ENCODE results near the gene IMP4.

The IMP4 gene

DNA sequence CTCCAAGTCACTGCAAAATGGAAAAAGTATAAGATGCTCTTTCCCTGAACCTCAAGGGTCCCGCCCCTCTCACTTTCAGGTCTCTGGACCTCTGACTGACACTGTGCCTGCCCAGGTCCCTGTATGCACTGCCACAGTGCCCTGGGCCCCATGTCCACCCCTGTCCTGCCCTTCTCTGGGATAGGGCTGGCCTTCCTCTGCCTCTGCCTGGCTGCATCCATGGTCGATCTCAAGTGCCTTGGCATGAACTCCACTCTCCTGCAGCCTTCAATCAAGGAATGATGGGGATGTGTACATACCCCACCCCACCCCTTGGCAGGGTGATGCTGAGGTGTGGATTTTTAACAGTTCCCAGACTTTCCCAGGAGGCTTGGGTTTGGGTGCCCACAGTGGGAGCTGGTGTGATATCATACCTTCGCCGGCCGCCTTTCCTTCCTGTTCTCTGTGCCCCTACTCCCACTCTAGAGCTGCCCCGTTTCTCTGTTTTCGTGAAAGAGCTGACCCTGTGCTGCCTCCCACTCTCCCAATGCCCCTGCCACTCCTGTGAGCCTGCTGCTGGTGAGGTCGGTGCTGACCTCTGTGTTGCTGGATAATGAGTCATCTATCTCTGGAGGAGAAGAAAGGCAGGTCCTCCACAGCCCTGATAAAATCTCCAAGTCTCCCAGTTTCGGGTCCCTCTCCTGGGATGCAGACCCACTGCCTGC is 32.0 kb downstream of the IMP4 start:
- Histone ChIP-seq H3K4me3 (ENCODE audit: low read depth, low read length) (no peak overlapping the region), H3K27ac (no peak overlapping the region), H3K27me3 (replicated peaks) (no peaks in the 10 kb centered on the region), H3K36me3 (replicated peaks) (no peaks in the 10 kb centered on the region)
- DNase-seq, result peak; percentile 42
- in situ Hi-C loops (cut with HindIII; ENCODE audit: low pct_ligation_motif_present, low sequenced_read_pairs), result no loop called here
- TF ChIP-seq, protein P1, sequence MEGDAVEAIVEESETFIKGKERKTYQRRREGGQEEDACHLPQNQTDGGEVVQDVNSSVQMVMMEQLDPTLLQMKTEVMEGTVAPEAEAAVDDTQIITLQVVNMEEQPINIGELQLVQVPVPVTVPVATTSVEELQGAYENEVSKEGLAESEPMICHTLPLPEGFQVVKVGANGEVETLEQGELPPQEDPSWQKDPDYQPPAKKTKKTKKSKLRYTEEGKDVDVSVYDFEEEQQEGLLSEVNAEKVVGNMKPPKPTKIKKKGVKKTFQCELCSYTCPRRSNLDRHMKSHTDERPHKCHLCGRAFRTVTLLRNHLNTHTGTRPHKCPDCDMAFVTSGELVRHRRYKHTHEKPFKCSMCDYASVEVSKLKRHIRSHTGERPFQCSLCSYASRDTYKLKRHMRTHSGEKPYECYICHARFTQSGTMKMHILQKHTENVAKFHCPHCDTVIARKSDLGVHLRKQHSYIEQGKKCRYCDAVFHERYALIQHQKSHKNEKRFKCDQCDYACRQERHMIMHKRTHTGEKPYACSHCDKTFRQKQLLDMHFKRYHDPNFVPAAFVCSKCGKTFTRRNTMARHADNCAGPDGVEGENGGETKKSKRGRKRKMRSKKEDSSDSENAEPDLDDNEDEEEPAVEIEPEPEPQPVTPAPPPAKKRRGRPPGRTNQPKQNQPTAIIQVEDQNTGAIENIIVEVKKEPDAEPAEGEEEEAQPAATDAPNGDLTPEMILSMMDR (IDR thresholded peaks at IDR 0.05; ENCODE audit: low read depth, low read length, missing control alignments), result no peak

DNA sequence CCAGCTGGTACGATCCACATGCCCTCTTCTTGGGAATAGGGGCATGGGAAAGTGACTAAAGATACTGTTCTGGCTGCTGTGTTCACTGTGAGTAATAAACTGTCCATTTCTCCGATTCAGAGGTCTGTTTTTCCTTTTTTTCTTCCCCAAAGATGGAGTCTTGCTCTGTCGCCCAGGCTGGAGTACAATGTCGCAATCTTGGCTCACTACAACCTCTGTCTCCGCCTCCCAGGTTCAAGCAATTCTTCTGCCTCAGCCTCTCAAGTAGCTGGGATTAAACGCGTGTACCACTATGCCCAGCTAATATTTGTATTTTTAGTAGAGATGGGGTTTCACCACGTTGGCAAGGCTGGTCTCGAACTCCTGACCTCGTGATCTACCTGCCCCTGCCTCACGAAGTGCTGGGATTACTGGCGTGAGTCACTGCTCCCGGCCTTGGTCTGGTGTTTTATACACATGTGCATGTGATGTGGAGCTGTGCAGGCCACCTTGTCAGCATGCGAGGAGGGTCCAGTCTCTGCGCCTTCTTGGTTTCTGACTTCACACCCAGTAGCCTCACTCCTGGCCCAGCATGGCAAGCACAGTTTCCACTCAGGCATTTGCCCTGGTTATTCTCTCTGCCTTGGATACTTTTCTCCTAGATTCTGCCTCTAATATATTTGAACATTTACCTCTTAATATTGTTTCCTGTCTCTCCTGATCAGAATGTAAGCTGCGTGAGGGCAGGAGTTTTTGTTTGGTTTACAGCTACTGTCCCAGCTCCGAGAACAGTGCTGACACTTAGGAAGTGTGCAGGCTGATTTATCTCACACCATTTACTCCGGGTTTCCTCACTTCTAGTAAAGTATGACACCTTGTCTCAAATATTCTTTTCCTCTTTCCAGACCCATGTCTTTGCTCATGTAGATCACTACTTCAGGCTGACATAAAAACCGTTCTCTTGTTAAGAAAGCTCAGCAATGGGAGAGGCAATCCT is 32.9 kb downstream of the IMP4 start:
- no peaks in the 10 kb centered on the region for H3K36me3 ChIP-seq (replicated peaks)
- no peak overlapping the region for H3K4me3 ChIP-seq (ENCODE audit: low read depth, low read length)
- no peaks in the 10 kb centered on the region for H3K27me3 ChIP-seq (replicated peaks)
- DNase-seq, result no peak
- in situ Hi-C loops (cut with HindIII; ENCODE audit: low pct_ligation_motif_present, low sequenced_read_pairs), result no loop called here
- TF ChIP-seq, protein P1 (IDR thresholded peaks at IDR 0.05; ENCODE audit: low read depth, low read length, missing control alignments), result no peak
- no peak overlapping the region for H3K27ac ChIP-seq

DNA sequence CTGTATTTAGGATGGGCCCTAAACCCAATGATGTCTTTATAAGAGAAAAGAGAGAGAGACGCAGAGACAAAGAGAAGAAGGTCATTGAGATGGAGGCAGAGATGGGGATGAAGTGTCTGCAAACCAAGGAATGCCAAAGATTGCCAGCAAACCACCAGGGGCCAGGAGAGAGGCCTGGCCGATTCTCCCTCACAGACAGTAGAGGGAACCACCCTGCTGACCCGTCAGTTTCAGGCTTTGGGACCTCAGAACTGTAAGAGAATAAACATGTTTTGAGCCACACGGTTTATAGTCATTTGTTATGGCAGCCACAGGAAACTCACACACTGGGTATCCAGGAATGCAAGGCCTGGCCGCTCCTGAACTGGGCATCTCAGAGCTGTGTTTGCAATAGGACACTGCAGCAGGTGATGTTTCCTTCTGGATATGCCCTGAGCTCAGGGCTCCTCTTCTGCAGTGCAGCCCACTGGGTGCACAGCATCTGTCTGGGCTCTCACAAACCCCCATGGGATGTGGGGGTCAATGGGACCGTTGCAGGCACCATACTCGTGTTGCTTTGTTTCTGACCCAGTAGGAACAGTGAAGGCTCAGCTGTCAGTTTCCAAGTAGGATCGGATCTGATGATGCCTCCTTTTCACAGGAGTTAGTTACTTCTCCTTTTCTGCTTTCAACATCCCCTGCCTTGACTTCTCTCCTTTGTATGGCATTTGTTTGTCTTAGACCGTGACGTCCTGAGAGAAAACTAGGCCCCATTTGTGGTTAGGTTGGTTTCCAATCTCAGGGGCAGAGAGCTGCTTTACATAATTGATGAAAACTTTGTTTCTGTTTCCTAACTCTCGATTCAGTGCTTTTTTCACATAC is 34.0 kb downstream of the IMP4 start:
- Histone ChIP-seq H3K27me3 (replicated peaks) (no peaks in the 10 kb centered on the region), H3K27ac (no peak overlapping the region), H3K4me3 (ENCODE audit: low read depth, low read length) (no peak overlapping the region), H3K36me3 (replicated peaks) (no peaks in the 10 kb centered on the region)
- TF ChIP-seq, protein P1 (IDR thresholded peaks at IDR 0.05; ENCODE audit: low read depth, low read length, missing control alignments), result peak; percentile 40
- DNase-seq, result no peak
- in situ Hi-C loops (cut with HindIII; ENCODE audit: low pct_ligation_motif_present, low sequenced_read_pairs), result no loop called here

DNA sequence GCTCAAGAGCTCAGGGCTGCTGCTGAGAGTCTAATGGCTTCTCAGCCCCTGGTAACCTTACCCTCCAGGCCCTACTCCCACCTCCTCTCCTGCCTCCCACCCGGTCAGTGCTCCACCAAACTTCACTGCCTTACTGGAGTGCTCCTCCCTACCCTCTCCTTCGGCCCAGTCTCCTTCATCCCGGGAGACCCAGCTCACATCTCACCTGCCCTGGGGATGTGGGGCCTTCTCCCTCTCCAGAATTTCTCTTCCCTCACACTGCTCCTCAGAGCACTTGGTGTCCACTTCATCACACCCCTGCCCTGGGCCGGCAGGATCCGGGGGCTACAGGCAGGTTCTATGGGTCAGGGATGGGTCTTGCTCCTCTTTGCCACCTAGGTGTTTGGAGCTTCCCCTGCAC is 34.8 kb downstream of the IMP4 start:
- Histone ChIP-seq H3K27me3 (replicated peaks) (no peaks in the 10 kb centered on the region), H3K4me3 (ENCODE audit: low read depth, low read length) (no peak overlapping the region), H3K27ac (no peak overlapping the region), H3K36me3 (replicated peaks) (no peaks in the 10 kb centered on the region)
- TF ChIP-seq, protein P1 (IDR thresholded peaks at IDR 0.05; ENCODE audit: low read depth, low read length, missing control alignments), result no peak
- no peak for DNase-seq
- in situ Hi-C loops (cut with HindIII; ENCODE audit: low pct_ligation_motif_present, low sequenced_read_pairs), result no loop called here

DNA sequence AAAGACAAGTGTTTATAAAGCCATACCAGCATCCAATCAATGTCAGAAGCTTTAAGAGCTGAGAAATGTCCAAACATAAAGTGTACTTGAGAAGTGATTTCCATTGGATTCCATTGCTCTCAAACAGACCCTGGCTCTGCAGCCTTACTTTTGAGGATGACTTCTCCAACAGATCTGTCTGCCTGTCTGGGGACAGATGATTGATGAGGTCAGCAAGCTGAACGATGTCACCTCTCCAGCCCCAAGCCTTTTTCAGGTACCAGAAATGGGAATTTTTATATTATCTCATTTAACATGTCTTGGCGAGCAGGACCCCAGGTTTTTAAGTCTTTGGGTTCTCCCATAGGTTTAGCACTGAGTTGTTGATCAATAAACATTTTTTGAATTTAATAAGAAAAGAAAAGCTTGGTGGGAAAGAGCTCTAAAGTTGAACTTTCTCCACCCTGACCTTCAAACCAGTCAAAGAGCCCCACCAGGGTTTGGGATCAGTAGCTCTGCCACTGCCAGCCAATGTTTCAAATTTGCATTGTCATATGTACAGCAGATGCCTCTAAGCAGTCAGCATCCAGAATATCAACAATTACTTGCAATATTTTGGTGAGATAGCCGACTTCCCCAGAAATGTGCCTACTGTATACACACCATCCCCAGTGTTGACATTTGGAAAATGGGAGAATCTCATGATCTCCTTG is 35.7 kb downstream of the IMP4 start:
- no peak for DNase-seq
- in situ Hi-C loops (cut with HindIII; ENCODE audit: low pct_ligation_motif_present, low sequenced_read_pairs), result no loop called here
- H3K27me3 ChIP-seq (replicated peaks), result no peaks in the 10 kb centered on the region

More for the DNA sequence above, 35.7 kb downstream of the IMP4 start:
- Histone ChIP-seq H3K27ac (no peak overlapping the region), H3K4me3 (ENCODE audit: low read depth, low read length) (no peak overlapping the region), H3K36me3 (replicated peaks) (no peaks in the 10 kb centered on the region)
- TF ChIP-seq, protein P1 (IDR thresholded peaks at IDR 0.05; ENCODE audit: low read depth, low read length, missing control alignments), result no peak

All from brain microvascular endothelial cell (primary cell).